ENCODE data around the gene PARN.

DNA sequence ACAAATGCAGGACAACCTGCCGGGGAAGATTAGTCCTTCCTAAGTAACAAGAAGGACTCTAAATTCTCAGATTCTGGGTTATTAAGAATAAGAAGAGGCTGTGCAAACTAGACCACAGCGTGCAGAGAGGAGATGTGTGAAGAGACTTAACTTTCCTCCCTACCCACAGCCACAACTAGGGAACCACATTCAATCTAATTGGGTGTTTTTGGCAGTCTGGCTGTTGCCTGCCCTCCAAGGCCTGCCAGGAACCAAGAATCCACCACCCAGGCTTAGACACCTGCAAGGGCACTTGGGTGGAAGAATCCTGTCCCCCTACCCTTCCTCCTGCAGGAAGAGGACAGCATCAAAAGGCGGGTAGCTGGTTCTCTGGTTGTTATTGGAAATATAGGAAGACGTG, 202.0 kb downstream of the PARN start:
- TF ChIP-seq, protein P1, sequence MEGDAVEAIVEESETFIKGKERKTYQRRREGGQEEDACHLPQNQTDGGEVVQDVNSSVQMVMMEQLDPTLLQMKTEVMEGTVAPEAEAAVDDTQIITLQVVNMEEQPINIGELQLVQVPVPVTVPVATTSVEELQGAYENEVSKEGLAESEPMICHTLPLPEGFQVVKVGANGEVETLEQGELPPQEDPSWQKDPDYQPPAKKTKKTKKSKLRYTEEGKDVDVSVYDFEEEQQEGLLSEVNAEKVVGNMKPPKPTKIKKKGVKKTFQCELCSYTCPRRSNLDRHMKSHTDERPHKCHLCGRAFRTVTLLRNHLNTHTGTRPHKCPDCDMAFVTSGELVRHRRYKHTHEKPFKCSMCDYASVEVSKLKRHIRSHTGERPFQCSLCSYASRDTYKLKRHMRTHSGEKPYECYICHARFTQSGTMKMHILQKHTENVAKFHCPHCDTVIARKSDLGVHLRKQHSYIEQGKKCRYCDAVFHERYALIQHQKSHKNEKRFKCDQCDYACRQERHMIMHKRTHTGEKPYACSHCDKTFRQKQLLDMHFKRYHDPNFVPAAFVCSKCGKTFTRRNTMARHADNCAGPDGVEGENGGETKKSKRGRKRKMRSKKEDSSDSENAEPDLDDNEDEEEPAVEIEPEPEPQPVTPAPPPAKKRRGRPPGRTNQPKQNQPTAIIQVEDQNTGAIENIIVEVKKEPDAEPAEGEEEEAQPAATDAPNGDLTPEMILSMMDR (conservative IDR thresholded peaks at IDR 0.05 in 1 of 2, IDR thresholded peaks at IDR 0.05 in 1 of 2; ENCODE audit: low read depth in 1 of 2, low read length in 2 of 2) = no peak
- TF ChIP-seq EZH2 (IDR thresholded peaks at IDR 0.05; ENCODE audit: low read length, missing control alignments) = no peak
